Measurements from ENCODE around the gene DERL2.

DNA sequence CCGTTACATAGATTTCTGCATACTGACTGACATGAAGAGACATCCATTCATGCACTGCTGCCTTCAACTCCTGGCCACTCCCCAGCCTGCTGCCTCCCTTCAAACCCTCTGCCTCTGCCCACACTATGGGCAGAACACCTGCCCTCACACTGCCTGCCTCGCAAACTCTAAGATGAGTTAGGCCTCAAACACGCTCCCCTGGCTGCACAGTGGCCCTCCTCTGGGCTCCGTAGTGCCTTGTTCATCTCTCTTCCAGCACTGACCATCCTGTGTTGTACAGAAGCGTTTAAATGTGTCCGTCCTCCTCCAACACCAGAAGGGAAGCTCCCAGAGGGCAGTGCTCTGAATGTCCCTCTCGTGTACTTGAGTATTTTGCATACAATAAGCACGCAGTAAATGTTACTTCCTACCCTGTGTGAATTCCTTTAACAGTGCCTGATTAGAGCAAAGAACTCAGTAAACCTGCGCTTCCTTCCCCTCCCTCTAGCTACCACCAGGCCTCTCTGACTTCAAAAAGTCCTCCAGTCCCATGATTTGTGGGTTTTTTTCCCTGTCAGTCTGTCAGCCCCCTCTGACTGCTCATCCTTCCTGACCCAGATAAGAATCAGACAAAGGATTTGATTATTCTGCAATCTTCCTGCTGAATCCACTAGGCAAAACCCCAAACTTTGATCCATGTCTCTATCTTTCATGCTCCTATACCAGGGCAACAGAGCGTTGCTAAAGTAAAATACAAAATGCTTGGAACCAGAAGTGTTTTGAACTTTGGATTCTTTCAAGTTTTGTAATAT, 21.1 kb downstream of the DERL2 start:
- TF ChIP-seq TAF1 (IDR thresholded peaks at IDR 0.05; ENCODE audit: borderline replicate concordance, insufficient read depth, low read length), result no peak
- TF ChIP-seq, protein P1, sequence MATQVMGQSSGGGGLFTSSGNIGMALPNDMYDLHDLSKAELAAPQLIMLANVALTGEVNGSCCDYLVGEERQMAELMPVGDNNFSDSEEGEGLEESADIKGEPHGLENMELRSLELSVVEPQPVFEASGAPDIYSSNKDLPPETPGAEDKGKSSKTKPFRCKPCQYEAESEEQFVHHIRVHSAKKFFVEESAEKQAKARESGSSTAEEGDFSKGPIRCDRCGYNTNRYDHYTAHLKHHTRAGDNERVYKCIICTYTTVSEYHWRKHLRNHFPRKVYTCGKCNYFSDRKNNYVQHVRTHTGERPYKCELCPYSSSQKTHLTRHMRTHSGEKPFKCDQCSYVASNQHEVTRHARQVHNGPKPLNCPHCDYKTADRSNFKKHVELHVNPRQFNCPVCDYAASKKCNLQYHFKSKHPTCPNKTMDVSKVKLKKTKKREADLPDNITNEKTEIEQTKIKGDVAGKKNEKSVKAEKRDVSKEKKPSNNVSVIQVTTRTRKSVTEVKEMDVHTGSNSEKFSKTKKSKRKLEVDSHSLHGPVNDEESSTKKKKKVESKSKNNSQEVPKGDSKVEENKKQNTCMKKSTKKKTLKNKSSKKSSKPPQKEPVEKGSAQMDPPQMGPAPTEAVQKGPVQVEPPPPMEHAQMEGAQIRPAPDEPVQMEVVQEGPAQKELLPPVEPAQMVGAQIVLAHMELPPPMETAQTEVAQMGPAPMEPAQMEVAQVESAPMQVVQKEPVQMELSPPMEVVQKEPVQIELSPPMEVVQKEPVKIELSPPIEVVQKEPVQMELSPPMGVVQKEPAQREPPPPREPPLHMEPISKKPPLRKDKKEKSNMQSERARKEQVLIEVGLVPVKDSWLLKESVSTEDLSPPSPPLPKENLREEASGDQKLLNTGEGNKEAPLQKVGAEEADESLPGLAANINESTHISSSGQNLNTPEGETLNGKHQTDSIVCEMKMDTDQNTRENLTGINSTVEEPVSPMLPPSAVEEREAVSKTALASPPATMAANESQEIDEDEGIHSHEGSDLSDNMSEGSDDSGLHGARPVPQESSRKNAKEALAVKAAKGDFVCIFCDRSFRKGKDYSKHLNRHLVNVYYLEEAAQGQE (IDR thresholded peaks at IDR 0.05; ENCODE audit: insufficient read depth in 1 of 2, low read depth in 2 of 2, low read length in 2 of 2), result no peak
- TF ChIP-seq SIN3A (IDR thresholded peaks at IDR 0.05; ENCODE audit: borderline replicate concordance, insufficient read depth, low read length), result no peak
